HEK293 (cell line): ENCODE results near the gene TEX36.

Experiments used
- CTCF ChIP-seq: fragments of 450-650 bp; formaldehyde crosslinking; IDR thresholded peaks from 2 replicates; pipeline ENCODE4 v1.5.1; 2016; ENCODE audit warnings: missing biosample characterization, missing genetic modification characterization
- HOXA7 ChIP-seq: sonication (generic); formaldehyde crosslinking; IDR thresholded peaks from 2 replicates; pipeline ENCODE4 v1.8.1; 2022; ENCODE audit warnings: missing genetic modification reagents, borderline replicate concordance
- KLF8 ChIP-seq: fragments of 450-650 bp; formaldehyde crosslinking; IDR thresholded peaks from 2 replicates; pipeline ENCODE4 v1.5.1; 2016; ENCODE audit warnings: missing biosample characterization, missing genetic modification characterization
- MEIS1 ChIP-seq: sonication (generic); formaldehyde crosslinking; IDR thresholded peaks from 2 replicates; pipeline ENCODE4 v1.8.1; 2022; ENCODE audit warnings: missing genetic modification reagents, mild to moderate bottlenecking, borderline replicate concordance
- TCF7L2 ChIP-seq: IDR thresholded peaks from 2 replicates; pipeline ENCODE4 v1.6.1; 2011; ENCODE audit warnings: low read depth, mild to moderate bottlenecking, inconsistent platforms, low read length, moderate library complexity, borderline replicate concordance
- ZBTB8A ChIP-seq: fragments of 450-650 bp; formaldehyde crosslinking; IDR thresholded peaks from 2 replicates; pipeline ENCODE4 v1.5.1; 2016; ENCODE audit warnings: missing biosample characterization, missing genetic modification characterization
- ZNF121 ChIP-seq: fragments of 450-650 bp; formaldehyde crosslinking; IDR thresholded peaks from 2 replicates; pipeline ENCODE4 v1.5.1; 2016; ENCODE audit warnings: missing biosample characterization, missing genetic modification characterization
- ZNF155 ChIP-seq: fragments of 450-650 bp; formaldehyde crosslinking; IDR thresholded peaks from 2 replicates; pipeline ENCODE4 v1.5.1; 2016; ENCODE audit warnings: missing biosample characterization, missing genetic modification characterization
- ZNF223 ChIP-seq: fragments of 450-650 bp; formaldehyde crosslinking; IDR thresholded peaks from 2 replicates; pipeline ENCODE4 v1.5.1; 2016; ENCODE audit warnings: missing biosample characterization, missing genetic modification characterization
- ZNF239 ChIP-seq: fragments of 450-650 bp; formaldehyde crosslinking; IDR thresholded peaks from 2 replicates; pipeline ENCODE4 v1.5.1; 2016; ENCODE audit warnings: missing biosample characterization, missing genetic modification characterization
- ZNF274 ChIP-seq, 2 experiments: fragments of 200-500 bp in 1 of 2; fragments of 450-650 bp in 1 of 2; sonication (Bioruptor generic) in 1 of 2; formaldehyde crosslinking in 1 of 2; IDR thresholded peaks; 2 replicates each; pipeline versions ENCODE4 v1.5.1 to v1.6.1; 2014 to 2016; ENCODE audit warnings: borderline replicate concordance in 1 of 2, inconsistent platforms in 1 of 2, low read length in 1 of 2, missing biosample characterization in 1 of 2, missing genetic modification characterization in 1 of 2
- ZNF311 ChIP-seq: fragments of 450-650 bp; formaldehyde crosslinking; IDR thresholded peaks from 2 replicates; pipeline ENCODE4 v1.5.1; 2017; ENCODE audit warnings: missing biosample characterization, missing genetic modification characterization, borderline replicate concordance
- ZNF37A ChIP-seq: fragments of 450-650 bp; IDR thresholded peaks from 2 replicates; pipeline ENCODE4 v1.5.1; 2018; ENCODE audit warnings: missing biosample characterization, missing genetic modification characterization
- ZNF555 ChIP-seq: fragments of 450-650 bp; formaldehyde crosslinking; conservative IDR thresholded peaks from 2 replicates; pipeline ENCODE4 v1.5.1; 2017; ENCODE audit warnings: missing biosample characterization, mild to moderate bottlenecking, missing genetic modification characterization, inconsistent platforms

DNA sequence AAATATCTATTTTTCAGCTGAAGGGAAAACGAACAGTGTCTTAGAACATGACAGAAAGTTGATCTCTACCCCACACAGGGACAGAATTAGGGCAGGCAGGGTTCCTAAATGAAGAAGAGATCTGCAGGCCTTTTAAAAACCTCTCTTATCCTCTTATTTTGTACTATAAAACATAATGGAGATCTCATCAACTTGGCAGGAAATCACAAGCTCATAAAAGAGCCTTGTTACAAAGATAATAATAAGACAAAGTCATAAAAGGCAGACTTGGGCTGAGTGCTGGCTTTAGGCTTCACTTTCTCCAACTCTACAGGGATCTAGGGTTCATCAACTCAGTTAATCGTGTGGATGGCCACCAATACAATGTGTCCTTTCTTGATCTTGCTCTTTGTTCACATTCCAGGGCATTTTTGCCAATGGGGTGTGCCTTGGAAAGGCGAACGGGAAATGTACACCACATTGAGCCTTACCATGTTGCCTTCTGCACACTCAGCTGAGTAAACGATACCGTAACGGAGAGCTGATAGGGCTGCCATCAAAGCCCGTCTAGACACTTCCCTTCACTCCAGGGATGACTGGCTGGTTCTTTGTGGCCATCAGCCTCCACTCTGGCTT is 7.1 kb upstream of the TEX36 start:
- TF ChIP-seq CTCF (no peak), HOXA7 (no peak), ZNF223 (tag by site-specific recombination) (no peak), ZNF155 (tag by site-specific recombination) (no peak), ZNF555 (tag by site-specific recombination) (no peak), ZBTB8A (tag by site-specific recombination) (peak; percentile 33; the same call in 1 of the 2 replicates), MEIS1 (CRISPR knock-in tag) (no peak), ZNF121 (tag by site-specific recombination) (no peak), TCF7L2 (no peak), ZNF37A (tag by site-specific recombination) (no peak), ZNF239 (no peak), KLF8 (no peak), ZNF274 (IDR thresholded peaks at IDR 0.05; ENCODE audit: low read length) (no peak), ZNF274 (tag by site-specific recombination; IDR thresholded peaks at IDR 0.05; ENCODE audit: borderline replicate concordance) (no peak), ZNF311 (tag by site-specific recombination) (no peak)
